ENCODE data around the gene HRH1.
"Not testable (repeated sequence)": the region's sequence is repeated elsewhere in the genome, so short reads cannot be mapped to it uniquely, and the experiment has no call there.

DNA sequence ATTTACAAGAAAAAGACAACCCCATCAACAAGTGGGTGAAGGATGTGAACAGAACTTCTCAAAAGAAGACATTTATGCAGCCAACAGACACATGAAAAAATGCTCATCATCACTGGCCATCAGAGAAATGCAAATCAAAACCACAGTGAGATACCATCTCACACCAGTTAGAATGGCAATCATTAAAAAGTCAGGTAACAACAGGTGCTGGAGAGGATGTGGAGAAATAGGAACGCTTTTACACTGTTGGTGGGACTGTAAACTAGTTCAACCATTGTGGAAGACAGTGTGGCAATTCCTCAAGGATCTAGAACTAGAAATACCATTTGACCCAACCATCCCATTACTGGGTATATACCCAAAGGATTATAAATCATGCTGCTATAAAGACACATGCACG is 41.0 kb upstream of the HRH1 start:
- not testable (repeated sequence) for TF ChIP-seq POLR2AphosphoS5 (IDR thresholded peaks at IDR 0.05)
- TF ChIP-seq, protein P1, sequence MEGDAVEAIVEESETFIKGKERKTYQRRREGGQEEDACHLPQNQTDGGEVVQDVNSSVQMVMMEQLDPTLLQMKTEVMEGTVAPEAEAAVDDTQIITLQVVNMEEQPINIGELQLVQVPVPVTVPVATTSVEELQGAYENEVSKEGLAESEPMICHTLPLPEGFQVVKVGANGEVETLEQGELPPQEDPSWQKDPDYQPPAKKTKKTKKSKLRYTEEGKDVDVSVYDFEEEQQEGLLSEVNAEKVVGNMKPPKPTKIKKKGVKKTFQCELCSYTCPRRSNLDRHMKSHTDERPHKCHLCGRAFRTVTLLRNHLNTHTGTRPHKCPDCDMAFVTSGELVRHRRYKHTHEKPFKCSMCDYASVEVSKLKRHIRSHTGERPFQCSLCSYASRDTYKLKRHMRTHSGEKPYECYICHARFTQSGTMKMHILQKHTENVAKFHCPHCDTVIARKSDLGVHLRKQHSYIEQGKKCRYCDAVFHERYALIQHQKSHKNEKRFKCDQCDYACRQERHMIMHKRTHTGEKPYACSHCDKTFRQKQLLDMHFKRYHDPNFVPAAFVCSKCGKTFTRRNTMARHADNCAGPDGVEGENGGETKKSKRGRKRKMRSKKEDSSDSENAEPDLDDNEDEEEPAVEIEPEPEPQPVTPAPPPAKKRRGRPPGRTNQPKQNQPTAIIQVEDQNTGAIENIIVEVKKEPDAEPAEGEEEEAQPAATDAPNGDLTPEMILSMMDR (IDR thresholded peaks at IDR 0.05) = not testable (repeated sequence)
